Kidney (tissue), 14 donors: ENCODE results near the gene ITPKB. TPM values are rescaled to one million over a fixed set of nuclear protein-coding genes. Genes with fewer than 3 reads are reported as not detected.

Experiments
- DNase-seq, 5 donors: peaks; one replicate each; pipeline ENCODE4 v3.0.0-alpha.2; 2013 to 2020
- FAIRE-seq: peaks from 2 replicates; lab custom pipeline; 2012; peaks lifted over from hg19 to GRCh38; lab: Jason Lieb, UNC
- H3K27ac ChIP-seq, 2 donors: one replicate each; pipeline ENCODE4 v1.7.0; 2013; ENCODE audit warnings: low read depth in 2 of 2, low read length in 2 of 2, inconsistent platforms in 1 of 2
- H3K27me3 ChIP-seq: one replicate; pipeline ENCODE4 v1.7.1; 2013; ENCODE audit warnings: low read length, inconsistent platforms; ENCODE audit not compliant: control insufficient read depth, insufficient read depth
- H3K36me3 ChIP-seq, 3 donors: one replicate each; pipeline versions ENCODE4 v1.7.0 to v1.7.1; 2013; ENCODE audit warnings: low read length in 3 of 3, control low read depth in 1 of 3, inconsistent platforms in 1 of 3; ENCODE audit not compliant: insufficient read depth in 3 of 3, control insufficient read depth in 2 of 3
- H3K4me1 ChIP-seq, 3 donors: one replicate each; pipeline versions ENCODE4 v1.7.0 to v1.7.1; 2013; ENCODE audit warnings: low read length in 3 of 3, inconsistent platforms in 1 of 3, low read depth in 1 of 3; ENCODE audit not compliant: control insufficient read depth in 2 of 3, insufficient read depth in 2 of 3
- H3K4me3 ChIP-seq, 3 donors: one replicate each; pipeline versions ENCODE4 v1.7.0 to v1.8.1; 2013; ENCODE audit warnings: low read length in 3 of 3, control low read depth in 1 of 3, inconsistent platforms in 1 of 3
- H3K9ac ChIP-seq, 3 donors: one replicate each; pipeline versions ENCODE4 v1.7.0 to v1.7.1; 2013; ENCODE audit warnings: low read length in 3 of 3, control low read depth in 1 of 3, inconsistent platforms in 1 of 3
- H3K9me3 ChIP-seq, 3 donors: one replicate each; pipeline versions ENCODE4 v1.7.0 to v1.7.1; 2013; ENCODE audit warnings: low read length in 3 of 3, control low read depth in 1 of 3, inconsistent platforms in 1 of 3; ENCODE audit not compliant: control insufficient read depth in 2 of 3, insufficient read depth in 1 of 3
- intact Hi-C: fragments of 100-400 bp; cut with DNase I; formaldehyde crosslinking; loops from one replicate; pipeline ENCODE4 v1.11.1; 2022
- polyA plus RNA-seq: library from polyadenylated mRNA; stranded (reverse); fragments of 350-450 nt; fragmentation: Illumina TruSeq; extraction: RNeasy Lipid Tissue Mini Kit (QIAGEN cat#74804); gene quantifications from one replicate; pipeline ENCODE4 v1.2.3, GENCODE V29; 2014; ENCODE audit warnings: low read depth, low replicate concordance; ENCODE audit not compliant: insufficient read depth
- total RNA-seq: library from RNA; stranded (reverse); fragmentation: NEBNext Ultra II Directional; extraction: Animal tissue kit (Norgen Biotek cat#: 25700); gene quantifications from one replicate; pipeline ENCODE4 v1.2.1, GENCODE V29; 2021
- TF ChIP-seq, protein P1 (sequence below): IDR thresholded peaks from 3 replicates; pipeline ENCODE4 v1.5.1; 2012; ENCODE audit warnings: mild to moderate bottlenecking, moderate library complexity, borderline replicate concordance; ENCODE audit not compliant: insufficient read depth; ENCODE audit errors: extremely low read depth
- donor health status: control.
- donor health status: control.
- donor health status: control.
- donor health status: control.
- donor health status: control.
- donor health status: DM: yes; HTN: yes; CAD: no.
- donor health status: Normal renal cell carcinoma (clear cell type).

ITPKB gene
- total and polyA plus RNA-seq, 2 donors from 2014 or later = 20.2 to 39.3 TPM

DNA sequence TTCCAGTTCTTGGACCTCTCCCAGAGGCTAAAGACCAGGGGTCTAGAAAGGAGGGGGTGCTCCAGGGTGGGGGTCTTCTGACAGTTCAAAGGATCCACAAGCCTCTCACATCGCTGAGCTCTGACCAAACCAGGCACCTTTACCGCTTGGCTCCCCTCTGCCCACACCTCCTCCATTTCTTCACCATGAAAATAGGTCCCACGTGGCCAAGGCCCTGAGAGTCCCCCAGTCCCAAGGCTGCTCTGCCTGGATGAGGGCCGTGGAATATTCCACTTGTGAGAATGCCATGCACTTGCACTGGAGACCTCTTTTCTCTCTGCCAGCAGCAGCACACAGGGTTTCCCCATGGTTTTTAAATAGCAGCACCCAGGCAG lies 87.4 kb downstream of the ITPKB start:
- intact Hi-C loops = no loop called here
- TF ChIP-seq, protein P1, sequence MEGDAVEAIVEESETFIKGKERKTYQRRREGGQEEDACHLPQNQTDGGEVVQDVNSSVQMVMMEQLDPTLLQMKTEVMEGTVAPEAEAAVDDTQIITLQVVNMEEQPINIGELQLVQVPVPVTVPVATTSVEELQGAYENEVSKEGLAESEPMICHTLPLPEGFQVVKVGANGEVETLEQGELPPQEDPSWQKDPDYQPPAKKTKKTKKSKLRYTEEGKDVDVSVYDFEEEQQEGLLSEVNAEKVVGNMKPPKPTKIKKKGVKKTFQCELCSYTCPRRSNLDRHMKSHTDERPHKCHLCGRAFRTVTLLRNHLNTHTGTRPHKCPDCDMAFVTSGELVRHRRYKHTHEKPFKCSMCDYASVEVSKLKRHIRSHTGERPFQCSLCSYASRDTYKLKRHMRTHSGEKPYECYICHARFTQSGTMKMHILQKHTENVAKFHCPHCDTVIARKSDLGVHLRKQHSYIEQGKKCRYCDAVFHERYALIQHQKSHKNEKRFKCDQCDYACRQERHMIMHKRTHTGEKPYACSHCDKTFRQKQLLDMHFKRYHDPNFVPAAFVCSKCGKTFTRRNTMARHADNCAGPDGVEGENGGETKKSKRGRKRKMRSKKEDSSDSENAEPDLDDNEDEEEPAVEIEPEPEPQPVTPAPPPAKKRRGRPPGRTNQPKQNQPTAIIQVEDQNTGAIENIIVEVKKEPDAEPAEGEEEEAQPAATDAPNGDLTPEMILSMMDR = no peak
- peaks cover 4 to 17% (median 10%) of the 10 kb centered on the region in 3 donors for H3K36me3 ChIP-seq
- H3K27me3 ChIP-seq = no peaks in the 10 kb centered on the region
- no peak overlapping the region for H3K27ac ChIP-seq
- DNase-seq (peak in 1 of 5 donors; percentile 47), FAIRE-seq (no peak)
- no peak overlapping the region for H3K9ac ChIP-seq
- H3K9me3 ChIP-seq = no peaks in the 10 kb centered on the region
- peaks cover 0 to 26% (median 0%) of the 10 kb centered on the region in 3 donors for H3K4me1 ChIP-seq
- no peak overlapping the region for H3K4me3 ChIP-seq

- Histone ChIP-seq H3K4me3 (no peak overlapping the region), H3K9me3 (no peaks in the 10 kb centered on the region), H3K4me1 (peaks cover 0 to 22% (median 0%) of the 10 kb centered on the region in 3 donors), H3K9ac (no peak overlapping the region), H3K27ac (no peak overlapping the region), H3K36me3 (peaks cover 4 to 17% (median 13%) of the 10 kb centered on the region in 3 donors), H3K27me3 (no peaks in the 10 kb centered on the region)
- intact Hi-C loops = no loop called here
- DNase-seq (peak in 1 of 5 donors; percentile 50), FAIRE-seq (no peak)
- TF ChIP-seq, protein P1 = no peak
Measured at GRCh38 chr1:226651041-226651731, 87.9 kb downstream of the ITPKB start.

DNA sequence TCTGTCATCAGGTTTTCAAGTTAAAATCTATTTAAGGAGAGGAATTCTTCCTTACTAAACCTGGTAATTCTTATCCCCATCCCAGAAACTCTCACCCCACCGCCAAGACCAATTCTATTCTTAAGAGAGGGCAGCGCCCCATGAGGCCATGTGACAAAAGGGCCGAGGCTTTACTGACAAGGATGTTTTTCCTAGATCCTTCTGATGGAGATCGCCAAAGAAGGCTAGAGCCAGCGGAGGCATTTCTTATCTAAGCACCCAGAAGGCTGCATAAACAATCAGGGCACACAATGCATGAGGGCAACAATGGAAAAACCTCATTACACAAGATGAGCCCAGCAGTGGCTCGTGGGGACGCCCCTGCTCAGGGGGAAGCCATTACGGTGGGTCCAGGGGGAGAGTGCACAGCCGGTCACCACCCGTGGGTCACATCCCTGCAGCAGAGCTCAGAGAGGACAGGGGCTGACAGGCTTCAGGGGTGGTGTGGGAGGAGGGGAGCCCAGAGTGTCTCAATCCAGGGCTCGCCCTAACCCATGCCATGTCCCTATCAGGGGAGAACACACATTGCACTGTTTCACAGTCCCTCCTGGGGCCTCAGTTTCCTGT lies 88.7 kb downstream of the ITPKB start:
- DNase-seq (peak in 1 of 5 donors; percentile 61), FAIRE-seq (no peak)
- Histone ChIP-seq H3K27ac (peak overlapping the region; percentile 5 to 43), H3K4me1 (peaks cover 0 to 15% (median 0%) of the 10 kb centered on the region in 3 donors), H3K4me3 (no peak overlapping the region), H3K27me3 (no peaks in the 10 kb centered on the region), H3K9me3 (no peaks in the 10 kb centered on the region), H3K36me3 (peaks cover 4 to 24% (median 15%) of the 10 kb centered on the region in 3 donors), H3K9ac (no peak overlapping the region)
- intact Hi-C loops = no loop called here
- TF ChIP-seq, protein P1 = no peak
